GM12891 (cell line): ENCODE measurements around the gene CORO1C.

ENCODE experiments used
- PAX5 ChIP-seq: IDR thresholded peaks from 2 replicates; pipeline ENCODE4 v1.6.1; 2011; ENCODE audit warnings: low read length, moderate library complexity, mild to moderate bottlenecking; ENCODE audit not compliant: insufficient read depth, severe bottlenecking
- POLR2A ChIP-seq: IDR thresholded peaks from 2 replicates; pipeline ENCODE4 v1.6.1; 2011; ENCODE audit warnings: low read depth, low read length, control low read depth
- POLR2AphosphoS5 ChIP-seq: IDR thresholded peaks from 2 replicates; pipeline ENCODE4 v1.6.1; 2011; ENCODE audit warnings: low read depth, low read length, control low read depth
- POU2F2 ChIP-seq: IDR thresholded peaks from 2 replicates; pipeline ENCODE4 v1.6.1; 2011; ENCODE audit warnings: low read depth, mild to moderate bottlenecking, control low read depth, low read length, moderate library complexity
- SPI1 ChIP-seq: IDR thresholded peaks from 2 replicates; pipeline ENCODE4 v1.6.1; 2011; ENCODE audit warnings: low read depth, low read length, control low read depth
- TAF1 ChIP-seq: IDR thresholded peaks from 2 replicates; pipeline ENCODE4 v1.6.1; 2011; ENCODE audit warnings: low read depth, low read length, control low read depth

DNA sequence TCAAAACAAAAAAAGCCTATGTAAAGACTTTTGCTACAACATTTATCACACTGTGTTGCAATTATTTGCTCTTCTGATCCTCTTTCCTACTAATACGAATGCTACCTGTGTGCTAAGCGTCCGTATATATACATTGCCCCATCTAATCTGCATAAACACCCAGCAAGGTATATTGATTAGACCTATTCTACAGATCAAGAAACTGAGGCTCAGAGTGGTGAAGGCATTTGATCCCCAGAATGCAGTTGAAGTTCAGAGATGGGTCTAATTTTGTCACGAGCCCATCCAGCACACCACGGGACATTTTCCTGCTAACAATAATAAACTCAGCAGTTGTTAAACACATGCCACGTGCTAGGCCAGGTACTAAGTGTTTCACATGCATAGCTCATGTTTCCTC is 25.1 kb upstream of the CORO1C start:
- TF ChIP-seq POLR2A (no peak), POLR2AphosphoS5 (no peak), TAF1 (no peak), SPI1 (no peak), PAX5 (no peak), POU2F2 (no peak)
